Keratinocyte (primary cell): ENCODE measurements around the gene SLC25A39. TPM values are rescaled to one million over a fixed set of nuclear protein-coding genes. Genes with fewer than 3 reads are reported as not detected.

Experiments used
- DNase-seq: peaks from one replicate; pipeline ENCODE4 v3.0.0-alpha.2; 2011; ENCODE audit warnings: low read depth, missing footprints, low spot score
- FAIRE-seq: peaks from 2 replicates; lab custom pipeline; 2011; peaks lifted over from hg19 to GRCh38; lab: Jason Lieb, UNC
- H2AFZ ChIP-seq: 2 replicates; pipeline ENCODE4 v1.6.0; 2012; ENCODE audit warnings: low read length, control low read depth, inconsistent platforms; ENCODE audit not compliant: control insufficient read depth
- H3K27ac ChIP-seq: 2 replicates; pipeline ENCODE4 v1.5.1; 2011; ENCODE audit warnings: low read length; ENCODE audit not compliant: control insufficient read depth, insufficient read depth
- H3K27me3 ChIP-seq: 3 replicates; pipeline ENCODE4 v1.6.0; 2011; ENCODE audit warnings: low read length; ENCODE audit not compliant: control insufficient read depth, insufficient read depth; ENCODE audit errors: extremely low read depth
- H3K36me3 ChIP-seq, 2 experiments: 2 replicates in 1 of 2; 3 replicates in 1 of 2; pipeline ENCODE4 v1.5.1; 2011; ENCODE audit warnings: low read length in 2 of 2, mild to moderate bottlenecking in 1 of 2; ENCODE audit not compliant: control insufficient read depth in 2 of 2, insufficient read depth in 2 of 2; ENCODE audit errors: extremely low read depth in 1 of 2
- H3K4me1 ChIP-seq: 3 replicates; pipeline ENCODE4 v1.5.1; 2011; ENCODE audit warnings: low read length; ENCODE audit not compliant: control insufficient read depth, insufficient read depth; ENCODE audit errors: extremely low read depth
- H3K4me2 ChIP-seq: 3 replicates; pipeline ENCODE4 v1.6.0; 2011; ENCODE audit warnings: low read depth, low read length; ENCODE audit not compliant: control insufficient read depth, insufficient read depth; ENCODE audit errors: extremely low read depth
- H3K4me3 ChIP-seq, 3 experiments: fragments of 200-600 bp in 1 of 3; sonication (generic) in 1 of 3; 2 replicates in 2 of 3; 3 replicates in 1 of 3; pipeline ENCODE4 v1.5.1; 2011 to 2016; ENCODE audit warnings: low read length in 3 of 3, mild to moderate bottlenecking in 3 of 3, control low read depth in 2 of 3, inconsistent platforms in 1 of 3, low read depth in 1 of 3, mixed read lengths in 1 of 3, mixed run types in 1 of 3, moderate library complexity in 1 of 3; ENCODE audit not compliant: control insufficient read depth in 2 of 3, insufficient read depth in 2 of 3; ENCODE audit errors: extremely low read depth in 1 of 3
- H3K79me2 ChIP-seq: 2 replicates; pipeline ENCODE4 v1.6.0; 2012; ENCODE audit warnings: low read length; ENCODE audit not compliant: control insufficient read depth, insufficient read depth
- H3K9ac ChIP-seq: 3 replicates; pipeline ENCODE4 v1.6.0; 2011; ENCODE audit warnings: low read length; ENCODE audit not compliant: control insufficient read depth, insufficient read depth; ENCODE audit errors: extremely low read depth
- H3K9me1 ChIP-seq: 3 replicates; pipeline ENCODE4 v1.6.0; 2011; ENCODE audit warnings: low read length; ENCODE audit not compliant: control insufficient read depth, insufficient read depth; ENCODE audit errors: extremely low read depth
- H3K9me3 ChIP-seq: 2 replicates; pipeline ENCODE4 v1.5.1; 2012; ENCODE audit warnings: low read depth, low read length; ENCODE audit not compliant: control insufficient read depth
- H4K20me1 ChIP-seq: 3 replicates; pipeline ENCODE4 v1.6.0; 2011; ENCODE audit warnings: low read length; ENCODE audit not compliant: control insufficient read depth, insufficient read depth; ENCODE audit errors: extremely low read depth
- CTCF ChIP-seq, 3 experiments: IDR thresholded peaks in 1 of 3; conservative IDR thresholded peaks in 1 of 3; optimal IDR thresholded peaks in 1 of 3; 2 replicates in 2 of 3; 3 replicates in 1 of 3; pipeline versions ENCODE3 to v1.5.1; 2011; ENCODE audit warnings: low read length in 3 of 3, mild to moderate bottlenecking in 3 of 3, moderate library complexity in 2 of 3, control low read depth in 1 of 3, inconsistent platforms in 1 of 3; ENCODE audit not compliant: insufficient read depth in 2 of 3; ENCODE audit errors: extremely low read depth in 1 of 3
- EZH2 ChIP-seq: IDR thresholded peaks from one replicate; pipeline ENCODE4 v1.6.1; 2012; ENCODE audit warnings: inconsistent platforms, mild to moderate bottlenecking, low read length, moderate library complexity
- dilution Hi-C: fragments of 300-500 bp; cut with MboI; formaldehyde crosslinking; loops from one replicate; pipeline ENCODE4 v1.7.0; 2020; ENCODE audit warnings: low sequenced_read_pairs; ENCODE audit not compliant: extremely low pct_ligation_motif_present
- polyA plus RNA-seq, 5 experiments: library from polyadenylated mRNA; depleted of rRNA in 3 of 5; stranded (reverse) in 3 of 5; stranded (forward) in 1 of 5; unstranded in 1 of 5; fragments of >200 nt; gene quantifications; 1 replicate in 1 of 5; 2 replicates in 3 of 5; 3 replicates in 1 of 5; pipeline versions ENCODE4 v1.2.1 to v1.2.3, GENCODE V29; 2011 to 2012; ENCODE audit warnings: missing spikeins in 2 of 5, low read depth in 1 of 5, low replicate concordance in 1 of 5

Gene SLC25A39
- polyA plus RNA-seq, 1 donor (not counting 4 experiments of a cell fraction or from before 2014, with no cell fraction given), result 108 TPM

- Histone ChIP-seq H3K9ac (no peak overlapping the region), H2AFZ (no peak overlapping the region), H3K9me1 (no peaks in the 10 kb centered on the region), H3K4me3 (no peak overlapping the region), H3K4me2 (no peak overlapping the region), H3K27me3 (no peaks in the 10 kb centered on the region), H3K27ac (no peak overlapping the region), H3K79me2 (no peaks in the 10 kb centered on the region), H3K9me3 (no peaks in the 10 kb centered on the region), H3K4me1 (peaks cover 3% of the 10 kb centered on the region), H3K36me3 (no peaks in the 10 kb centered on the region), H4K20me1 (no peaks in the 10 kb centered on the region)
- TF ChIP-seq EZH2 (no peak), CTCF (optimal IDR thresholded peaks at IDR 0.05 in 1 of 3, IDR thresholded peaks at IDR 0.05 in 1 of 3, conservative IDR thresholded peaks at IDR 0.05 in 1 of 3; ENCODE audit: extremely low read depth in 1 of 3, insufficient read depth in 2 of 3, low read length in 3 of 3) (no peak)
- no peak for FAIRE-seq
- DNase-seq, result no peak
- dilution Hi-C loops, result no loop called here
Observed at GRCh38 chr17:44334315-44334714, 9.7 kb upstream of the SLC25A39 start.

- no peaks in the 10 kb centered on the region for H3K27me3 ChIP-seq
- no peak overlapping the region for H2AFZ ChIP-seq
- DNase-seq, result no peak
- no peak for TF ChIP-seq CTCF (optimal IDR thresholded peaks at IDR 0.05 in 1 of 3, IDR thresholded peaks at IDR 0.05 in 1 of 3, conservative IDR thresholded peaks at IDR 0.05 in 1 of 3; ENCODE audit: extremely low read depth in 1 of 3, insufficient read depth in 2 of 3, low read length in 3 of 3)
- no peak for TF ChIP-seq EZH2
- no peak overlapping the region for H3K4me2 ChIP-seq
- no peaks in the 10 kb centered on the region for H3K9me1 ChIP-seq
- H3K27ac ChIP-seq, result no peak overlapping the region
- H3K79me2 ChIP-seq, result no peaks in the 10 kb centered on the region
- dilution Hi-C loops, result no loop called here
- no peaks in the 10 kb centered on the region for H3K9me3 ChIP-seq
- H3K9ac ChIP-seq, result no peak overlapping the region
- FAIRE-seq, result no peak
- H4K20me1 ChIP-seq, result no peaks in the 10 kb centered on the region
- H3K4me3 ChIP-seq, result no peak overlapping the region
- no peaks in the 10 kb centered on the region for H3K4me1 ChIP-seq
- no peaks in the 10 kb centered on the region for H3K36me3 ChIP-seq
Observed at GRCh38 chr17:44333371-44333770, 8.7 kb upstream of the SLC25A39 start.
